Vagina (tissue), 2 donors: ENCODE measurements around the gene KBTBD3.

Experiments
- CTCF ChIP-seq, 3 experiments: fragments of 450-650 bp in 2 of 3; fragments of 200-600 bp in 1 of 3; sonication (generic) in 1 of 3; IDR thresholded peaks; one replicate each; pipeline ENCODE4 v1.5.1; 2017 to 2019; ENCODE audit warnings: antibody characterized with exemption in 3 of 3, mild to moderate bottlenecking in 2 of 3, moderate library complexity in 2 of 3
- POLR2A ChIP-seq, 2 donors: fragments of 450-650 bp; IDR thresholded peaks; one replicate each; pipeline ENCODE4 v1.6.1; 2017; ENCODE audit warnings: antibody characterized with exemption in 2 of 2, mild to moderate bottlenecking in 2 of 2, moderate library complexity in 2 of 2
- POLR2AphosphoS5 ChIP-seq, 2 donors: sonication (generic); formaldehyde crosslinking; IDR thresholded peaks; one replicate each; pipeline ENCODE4 v1.9.0; 2017; ENCODE audit warnings: antibody characterized with exemption in 2 of 2, mild to moderate bottlenecking in 2 of 2, low read depth in 1 of 2; ENCODE audit not compliant: insufficient read depth in 1 of 2

DNA sequence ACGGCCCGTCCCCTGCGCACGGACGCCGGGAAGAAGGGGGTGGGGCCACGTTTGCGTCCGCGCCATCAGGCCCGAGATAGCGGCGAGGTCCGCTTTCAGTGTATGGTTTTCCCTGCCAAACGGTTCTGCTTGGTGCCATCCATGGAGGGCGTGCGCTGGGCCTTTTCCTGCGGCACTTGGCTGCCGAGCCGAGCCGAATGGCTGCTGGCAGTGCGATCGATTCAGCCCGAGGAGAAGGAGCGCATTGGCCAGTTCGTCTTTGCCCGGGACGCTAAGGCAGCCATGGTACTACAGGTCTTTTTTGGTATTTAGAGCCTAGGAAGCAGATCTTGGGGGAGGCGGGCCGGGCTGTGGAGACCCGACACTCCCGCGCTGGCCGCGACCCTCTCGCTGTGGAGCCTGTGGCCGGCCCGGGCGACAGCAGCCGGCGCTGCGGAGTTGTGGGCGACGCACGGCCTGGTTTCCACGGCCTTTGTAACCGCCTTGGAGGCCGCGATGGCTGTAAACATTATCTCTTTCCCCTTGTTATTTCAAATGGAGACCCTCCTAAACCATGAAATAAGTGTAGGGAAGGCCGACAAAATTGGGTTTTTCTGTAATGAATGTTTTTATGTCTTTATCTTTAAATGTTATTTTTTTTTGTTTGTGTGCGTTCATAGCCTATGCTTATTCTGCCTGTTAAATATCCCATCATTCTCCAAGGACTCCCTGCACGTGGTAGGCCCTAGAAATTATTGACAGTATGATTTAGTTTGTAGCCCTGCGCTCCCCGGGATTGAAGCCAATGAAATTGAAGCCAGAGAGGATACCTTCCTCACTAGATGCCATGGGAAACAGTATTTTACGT lies 685 bp upstream of the KBTBD3 start, which contains the start of gene AASDHPPT:
- TF ChIP-seq CTCF (IDR thresholded peaks at IDR 0.05) (no peak), POLR2AphosphoS5 (IDR thresholded peaks at IDR 0.05; ENCODE audit: insufficient read depth in 1 of 2, low read depth in 1 of 2) (peak; percentile 10 to 94), POLR2A (IDR thresholded peaks at IDR 0.05) (peak in 1 of 2 donors; percentile 66)
